WERI-Rb-1 (cell line): ENCODE measurements around the gene SEPTIN3.

Experiments
- DNase-seq: peaks from one replicate; pipeline ENCODE4 v3.0.0-alpha.2; 2020
- H3K27ac ChIP-seq: fragments of 250-450 bp; sonication (Bioruptor Pico); 2 replicates; pipeline ENCODE4 v1.5.1; 2020; ENCODE audit warnings: mild to moderate bottlenecking, moderate library complexity
- H3K27me3 ChIP-seq: fragments of 250-450 bp; sonication (Bioruptor Pico); 2 replicates; pipeline ENCODE4 v1.5.1; 2021; ENCODE audit warnings: mild to moderate bottlenecking, low read depth, moderate library complexity; ENCODE audit not compliant: insufficient read depth, severe bottlenecking
- H3K36me3 ChIP-seq: fragments of 250-450 bp; sonication (Bioruptor Pico); 2 replicates; pipeline ENCODE4 v1.5.1; 2020; ENCODE audit warnings: mild to moderate bottlenecking, moderate library complexity
- H3K4me3 ChIP-seq: 2 replicates; pipeline ENCODE4 v1.5.1; 2011; ENCODE audit warnings: low read depth, mild to moderate bottlenecking, control low read depth, low read length
- H3K9me3 ChIP-seq: fragments of 250-450 bp; sonication (Bioruptor Pico); 2 replicates; pipeline ENCODE4 v1.5.1; 2021; ENCODE audit warnings: mild to moderate bottlenecking, moderate library complexity; ENCODE audit not compliant: severe bottlenecking
- CTCF ChIP-seq: IDR thresholded peaks from 2 replicates; pipeline ENCODE4 v1.5.1; 2011; ENCODE audit warnings: low read depth, mild to moderate bottlenecking, control low read depth, inconsistent platforms, low read length

SEPTIN3 gene

GRCh38 chr22:41983513-41984405 is 14.5 kb downstream of the SEPTIN3 start:
- Histone ChIP-seq H3K27me3 (no peaks in the 10 kb centered on the region), H3K9me3 (no peaks in the 10 kb centered on the region), H3K4me3 (no peak overlapping the region), H3K27ac (no peak overlapping the region), H3K36me3 (peaks cover 29% of the 10 kb centered on the region)
- TF ChIP-seq CTCF: no peak
- no peak for DNase-seq

GRCh38 chr22:41987276-41987675 is 18.0 kb downstream of the SEPTIN3 start:
- peaks cover 36% of the 10 kb centered on the region for H3K36me3 ChIP-seq

GRCh38 chr22:41989246-41989645 is 20.0 kb downstream of the SEPTIN3 start:
- H3K4me3 ChIP-seq: no peak overlapping the region
- DNase-seq: no peak
- no peak overlapping the region for H3K27ac ChIP-seq
- H3K27me3 ChIP-seq: no peaks in the 10 kb centered on the region
- H3K36me3 ChIP-seq: peaks cover 53% of the 10 kb centered on the region
- no peaks in the 10 kb centered on the region for H3K9me3 ChIP-seq
- no peak for TF ChIP-seq CTCF

More at GRCh38 chr22:41987276-41987675, 18.0 kb downstream of the SEPTIN3 start:
- Histone ChIP-seq H3K27me3 (no peaks in the 10 kb centered on the region), H3K9me3 (no peaks in the 10 kb centered on the region), H3K4me3 (no peak overlapping the region), H3K27ac (no peak overlapping the region)
- no peak for DNase-seq
- TF ChIP-seq CTCF: no peak

GRCh38 chr22:41991111-41991510 is 21.9 kb downstream of the SEPTIN3 start:
- Histone ChIP-seq H3K9me3 (no peaks in the 10 kb centered on the region), H3K4me3 (no peak overlapping the region), H3K36me3 (peaks cover 66% of the 10 kb centered on the region), H3K27me3 (no peaks in the 10 kb centered on the region), H3K27ac (no peak overlapping the region)
- no peak for DNase-seq
- no peak for TF ChIP-seq CTCF

- H3K36me3 ChIP-seq: peaks cover 71% of the 10 kb centered on the region
- no peaks in the 10 kb centered on the region for H3K27me3 ChIP-seq
- TF ChIP-seq CTCF: no peak
- no peak for DNase-seq
- H3K4me3 ChIP-seq: no peak overlapping the region
- no peak overlapping the region for H3K27ac ChIP-seq
- H3K9me3 ChIP-seq: no peaks in the 10 kb centered on the region
Observed at GRCh38 chr22:41992496-41992895, 23.3 kb downstream of the SEPTIN3 start.
